Medulla oblongata (tissue), 1 donor: ENCODE measurements around the gene TRAF5.

Experiments
- DNase-seq: peaks from one replicate; pipeline ENCODE4 v3.0.0-alpha.2; 2015; ENCODE audit errors: extremely low spot score

The TRAF5 gene

DNA sequence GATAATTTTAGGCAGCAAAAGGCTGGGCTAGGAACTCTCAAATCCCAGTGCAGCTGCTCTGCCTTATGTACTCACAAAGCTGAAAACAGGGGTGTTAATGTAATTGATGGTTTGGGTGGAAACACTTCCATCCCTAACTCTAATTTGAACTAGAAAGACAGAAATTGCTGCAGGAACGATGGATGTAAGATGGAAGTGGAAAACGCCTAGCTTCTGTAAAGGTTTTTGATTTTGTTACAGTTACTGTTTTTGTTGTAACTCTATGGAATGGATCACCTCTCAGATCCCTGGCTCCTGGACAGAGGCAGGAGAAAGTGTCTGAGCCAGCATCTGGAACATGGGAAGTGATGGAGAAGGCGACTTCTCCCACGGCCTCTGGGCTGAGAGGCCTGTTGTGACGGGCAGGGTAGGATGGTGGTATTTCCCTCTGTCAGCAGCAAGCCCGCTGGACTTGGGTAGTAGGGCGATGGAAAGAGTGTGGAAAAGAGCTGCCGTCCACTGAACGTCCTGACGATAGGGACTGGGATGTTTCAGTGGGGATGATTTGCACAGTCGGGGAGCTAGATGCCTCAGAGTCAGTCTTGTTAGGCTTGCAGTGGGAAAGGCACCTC, 1.6 kb downstream of the TRAF5 start:
- DNase-seq: no peak

DNA sequence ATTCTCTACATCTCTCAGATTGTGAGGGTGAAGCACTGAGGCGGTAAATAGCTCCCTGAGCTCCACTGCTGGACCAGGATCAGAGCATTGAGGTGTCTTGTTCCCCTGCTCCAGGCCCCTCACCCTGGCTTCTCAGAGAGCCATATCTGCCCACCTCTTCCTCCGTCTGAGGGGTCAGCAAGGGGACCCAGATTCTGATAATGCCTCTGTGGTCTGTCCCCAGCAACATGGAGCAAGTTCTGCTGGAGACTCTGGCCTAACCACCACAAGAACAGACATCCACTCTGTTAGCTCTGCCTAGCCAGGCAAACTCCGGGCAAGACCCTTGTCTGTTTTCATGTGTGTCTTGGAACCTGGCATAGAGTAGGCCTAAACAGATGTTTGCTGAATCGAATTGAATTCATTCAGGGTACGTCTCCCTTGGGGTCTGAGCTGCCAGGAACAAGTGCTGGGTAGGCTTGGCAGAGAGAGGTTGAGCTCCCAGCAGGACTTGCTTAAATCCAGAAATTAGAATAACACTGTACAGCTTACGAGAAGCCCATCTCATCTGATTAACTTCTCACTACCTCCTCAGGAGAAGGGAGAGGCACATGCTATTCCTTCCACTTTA, 2.3 kb downstream of the TRAF5 start:
- DNase-seq: no peak

DNA sequence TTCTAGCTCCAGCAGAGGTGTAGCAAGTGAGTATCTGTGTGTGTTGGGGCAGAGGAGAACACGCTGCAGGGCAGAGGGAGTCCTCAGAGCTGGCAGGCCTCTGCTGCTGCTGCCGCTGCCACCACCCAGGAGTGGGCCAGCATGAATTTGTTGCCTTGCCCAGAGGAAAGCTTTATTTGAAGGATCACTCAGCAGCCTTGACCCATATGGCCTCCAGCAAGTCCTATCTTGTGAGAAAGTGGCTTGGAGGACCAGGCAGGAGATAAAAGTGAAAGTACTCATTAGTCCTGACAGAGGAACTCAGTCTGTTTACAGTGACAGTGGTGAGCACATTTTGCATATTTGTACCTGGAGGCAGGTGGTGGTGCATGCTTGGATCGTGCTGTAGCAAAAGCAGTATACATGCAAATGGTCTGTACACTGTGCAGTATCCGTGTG, 3.1 kb downstream of the TRAF5 start:
- no peak for DNase-seq

DNA sequence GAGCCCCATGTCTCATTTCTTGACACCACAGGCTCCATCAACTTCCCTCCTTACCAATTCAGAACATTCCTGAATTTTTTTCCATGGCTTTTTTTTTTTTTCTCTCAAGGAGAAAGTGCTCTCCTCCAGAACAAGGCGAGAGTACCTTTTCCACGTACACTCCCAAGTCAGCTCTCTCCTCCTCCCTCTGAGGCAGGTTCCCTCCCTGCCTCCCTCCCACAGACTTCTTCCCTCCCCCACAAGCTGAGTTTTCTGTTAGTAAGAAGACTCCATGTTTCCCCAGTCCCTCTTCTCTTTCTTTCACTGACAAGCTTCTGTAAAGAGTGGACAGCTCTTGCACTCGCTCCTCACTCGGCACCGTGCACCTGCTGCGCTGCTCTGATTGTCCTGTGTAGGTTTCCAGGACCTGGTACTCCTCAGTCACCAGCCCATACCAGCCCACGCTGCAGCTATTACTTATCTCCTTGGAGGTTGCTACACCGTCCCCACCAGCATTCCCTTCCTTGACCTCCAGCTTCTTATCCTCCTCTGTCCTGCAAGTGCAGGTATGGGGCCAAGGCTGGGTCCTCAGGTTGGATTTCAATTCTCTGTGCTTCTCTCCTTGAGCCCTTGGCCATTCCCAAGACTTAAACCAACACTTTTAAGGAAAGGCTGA, 3.8 kb downstream of the TRAF5 start:
- no peak for DNase-seq

DNA sequence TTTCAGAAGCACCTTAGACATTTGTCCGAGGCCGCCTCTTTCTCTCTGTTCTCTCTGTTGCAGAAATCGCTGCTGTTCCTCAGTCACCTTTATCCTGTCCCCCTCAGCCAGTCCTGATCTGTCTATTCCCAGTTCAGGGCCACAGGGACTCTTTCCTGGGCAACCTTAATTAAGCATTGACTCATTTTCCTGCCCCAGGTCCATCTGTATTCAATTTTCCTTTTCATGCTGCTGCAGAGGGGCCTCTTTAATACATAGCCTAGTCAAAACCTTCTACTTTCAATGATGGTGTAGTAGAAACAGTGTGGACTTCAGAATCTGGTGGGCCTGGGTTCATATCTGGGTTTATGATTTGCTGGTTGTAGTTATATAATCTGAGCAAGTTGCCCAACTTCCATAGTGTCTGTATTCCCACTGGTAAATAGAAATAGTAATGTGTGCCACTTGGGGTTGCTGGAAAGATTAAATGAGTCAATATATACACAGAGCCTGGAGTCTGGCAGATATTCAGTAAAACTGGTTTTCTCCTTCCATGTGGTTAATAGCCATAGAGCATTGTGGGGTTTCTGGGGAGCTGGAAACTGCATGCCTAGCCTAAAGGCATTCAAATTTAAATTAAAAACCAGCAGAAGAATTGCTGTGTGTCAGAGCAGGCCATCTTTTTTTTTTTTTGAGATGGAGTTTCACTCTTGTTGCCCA, 4.5 kb downstream of the TRAF5 start:
- DNase-seq: no peak

DNA sequence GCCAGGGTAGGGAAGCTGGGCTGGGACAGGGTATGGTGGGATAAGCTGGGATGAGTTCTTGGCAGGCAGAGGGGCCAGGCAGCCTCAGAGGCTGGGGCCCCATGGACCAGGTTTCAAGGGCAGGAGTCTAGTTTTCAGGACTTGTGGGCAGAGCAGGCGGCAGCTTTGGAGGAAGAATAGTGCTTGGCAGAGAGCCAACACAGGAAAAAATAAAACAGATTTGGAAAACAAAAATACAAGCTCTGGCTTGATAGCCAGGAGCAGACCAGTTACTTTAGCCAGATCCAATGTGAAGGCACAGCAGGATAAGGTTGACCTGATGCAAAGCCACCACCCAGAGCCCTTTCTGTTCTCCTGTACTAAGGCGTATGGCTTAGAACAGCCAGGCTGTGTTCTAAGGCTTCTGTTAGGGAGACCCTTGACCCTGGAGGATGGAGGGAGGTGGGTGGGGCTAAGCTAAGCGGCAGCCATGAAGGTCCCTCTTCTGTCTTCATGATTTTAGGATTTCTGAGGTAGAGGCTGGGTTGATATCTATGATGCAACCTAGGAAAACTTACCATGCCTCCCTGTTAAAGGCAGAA, 5.5 kb downstream of the TRAF5 start:
- DNase-seq: no peak

DNA sequence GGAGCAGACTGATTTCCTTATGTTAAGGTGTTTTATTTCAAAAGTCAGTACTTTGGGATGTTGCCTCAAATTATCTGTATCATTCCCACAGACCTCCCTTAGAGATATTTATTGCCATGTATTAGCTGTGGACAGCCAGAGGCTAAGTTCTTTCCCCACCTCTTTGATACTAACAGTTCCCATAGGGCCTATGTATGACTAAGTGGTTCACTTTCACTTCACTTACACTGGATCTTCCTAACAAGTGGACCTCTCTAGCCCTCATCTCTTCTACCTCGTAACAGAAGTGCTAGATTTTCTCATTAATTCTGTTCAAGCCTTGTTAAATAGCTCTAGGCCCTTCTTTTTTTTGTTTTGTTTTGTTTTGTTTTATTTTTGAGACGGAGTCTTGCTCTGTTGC, 6.2 kb downstream of the TRAF5 start:
- no peak for DNase-seq

DNA sequence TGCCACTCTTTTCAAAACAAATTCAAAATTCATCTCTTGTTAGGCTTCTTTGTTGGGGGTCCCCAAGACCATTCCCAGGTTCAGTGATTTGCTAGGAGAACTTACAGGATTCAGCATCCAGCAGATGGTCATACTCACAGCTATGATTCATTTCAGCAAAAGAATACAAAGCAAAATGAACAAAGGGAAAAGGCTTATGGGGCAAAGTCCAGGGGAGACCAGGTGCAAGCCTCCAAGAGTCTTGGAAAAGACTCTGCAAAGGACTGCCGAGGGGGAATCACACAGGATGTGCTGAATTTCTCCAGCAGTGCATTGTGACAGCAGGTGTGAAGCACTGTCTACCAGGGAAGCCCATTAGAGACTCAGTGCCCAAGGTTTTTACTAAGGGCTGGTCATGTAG, 7.3 kb downstream of the TRAF5 start:
- no peak for DNase-seq

DNA sequence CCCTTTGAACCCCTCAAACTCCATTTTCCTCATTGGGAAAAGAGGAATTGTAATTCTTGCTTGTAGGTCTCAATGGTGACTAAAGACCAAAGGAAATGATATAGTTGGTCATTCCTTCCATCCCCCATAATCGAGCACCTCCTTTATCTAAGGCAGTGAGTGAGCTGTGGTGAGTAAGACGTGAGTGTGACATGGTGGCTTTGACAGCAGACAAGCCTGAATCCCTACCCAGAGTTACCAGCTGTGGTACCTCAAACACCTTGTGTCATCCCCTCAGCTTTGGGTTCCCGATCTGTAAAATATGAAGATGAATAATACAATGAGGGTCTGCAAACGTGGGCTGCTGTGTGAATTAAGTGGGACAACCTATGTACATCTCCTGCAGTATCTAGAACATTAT, 8.4 kb downstream of the TRAF5 start:
- no peak for DNase-seq

DNA sequence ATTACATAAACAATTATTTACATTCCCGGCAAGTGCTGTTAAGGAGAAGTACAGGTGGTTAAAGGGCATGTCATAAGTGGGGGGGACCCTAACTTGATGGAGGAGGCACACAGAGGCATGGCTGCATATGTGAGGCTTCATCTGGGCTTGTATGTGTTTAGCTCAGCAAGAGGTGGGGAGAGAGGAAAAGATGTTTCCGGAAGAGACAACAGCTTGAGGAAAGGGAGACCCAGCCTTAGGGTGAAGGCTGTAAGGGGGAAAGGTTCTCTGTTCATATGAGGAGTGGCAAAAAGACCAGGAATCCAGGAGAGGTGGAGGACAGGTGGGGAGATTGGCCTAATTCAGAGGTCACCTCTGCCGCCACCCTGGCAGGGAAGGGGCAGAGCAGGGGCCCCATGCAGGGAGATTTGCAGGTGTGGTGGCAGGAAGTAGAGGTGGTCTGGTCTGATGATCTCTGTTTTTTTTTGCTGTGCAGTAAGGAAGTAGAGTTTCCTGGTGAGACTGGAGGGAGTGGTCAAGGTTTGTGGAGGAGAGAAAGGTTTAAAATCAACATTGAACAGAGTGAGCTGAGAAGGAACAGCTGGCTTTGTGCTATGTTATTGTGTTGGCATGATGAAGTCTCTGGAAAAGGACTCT, 9.0 kb downstream of the TRAF5 start:
- no peak for DNase-seq

DNA sequence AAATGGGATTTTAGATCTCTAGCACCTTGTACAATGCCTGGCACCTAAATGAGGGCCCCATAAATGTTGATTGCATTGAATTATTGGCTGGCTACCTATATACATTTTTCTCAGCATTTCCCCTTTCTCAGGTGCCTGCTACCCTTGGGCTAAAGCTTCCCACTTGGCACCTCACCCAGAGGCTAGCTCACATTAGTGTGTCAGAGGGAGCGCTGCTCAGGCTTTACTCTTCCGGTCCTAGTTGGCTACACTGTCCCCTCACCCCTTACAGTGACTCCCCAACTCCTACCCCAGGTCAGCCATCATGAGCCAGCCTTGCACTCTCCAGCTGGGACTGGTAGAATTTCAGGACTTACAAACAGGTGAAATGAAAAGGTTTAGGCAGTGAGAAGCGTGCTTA, 9.5 kb downstream of the TRAF5 start:
- DNase-seq: no peak

DNA sequence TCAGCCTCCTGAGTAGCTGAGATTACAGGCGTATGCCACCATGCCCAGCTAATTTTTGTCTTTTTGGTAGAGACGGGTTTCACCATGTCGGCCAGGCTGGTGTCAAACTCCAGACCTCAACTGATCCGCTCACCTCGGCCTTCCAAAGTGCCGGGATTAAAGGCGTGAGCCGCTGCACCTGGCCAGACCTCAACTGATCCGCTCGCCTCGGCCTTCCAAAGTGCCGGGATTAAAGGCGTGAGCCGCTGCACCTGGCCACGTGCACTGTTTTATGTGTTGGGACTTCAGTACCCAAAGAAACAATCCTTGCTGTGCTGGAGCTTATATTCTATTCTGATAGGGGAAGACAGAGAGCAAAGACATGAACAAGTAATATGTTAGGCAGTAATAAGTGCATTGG, 10.1 kb downstream of the TRAF5 start:
- no peak for DNase-seq

DNA sequence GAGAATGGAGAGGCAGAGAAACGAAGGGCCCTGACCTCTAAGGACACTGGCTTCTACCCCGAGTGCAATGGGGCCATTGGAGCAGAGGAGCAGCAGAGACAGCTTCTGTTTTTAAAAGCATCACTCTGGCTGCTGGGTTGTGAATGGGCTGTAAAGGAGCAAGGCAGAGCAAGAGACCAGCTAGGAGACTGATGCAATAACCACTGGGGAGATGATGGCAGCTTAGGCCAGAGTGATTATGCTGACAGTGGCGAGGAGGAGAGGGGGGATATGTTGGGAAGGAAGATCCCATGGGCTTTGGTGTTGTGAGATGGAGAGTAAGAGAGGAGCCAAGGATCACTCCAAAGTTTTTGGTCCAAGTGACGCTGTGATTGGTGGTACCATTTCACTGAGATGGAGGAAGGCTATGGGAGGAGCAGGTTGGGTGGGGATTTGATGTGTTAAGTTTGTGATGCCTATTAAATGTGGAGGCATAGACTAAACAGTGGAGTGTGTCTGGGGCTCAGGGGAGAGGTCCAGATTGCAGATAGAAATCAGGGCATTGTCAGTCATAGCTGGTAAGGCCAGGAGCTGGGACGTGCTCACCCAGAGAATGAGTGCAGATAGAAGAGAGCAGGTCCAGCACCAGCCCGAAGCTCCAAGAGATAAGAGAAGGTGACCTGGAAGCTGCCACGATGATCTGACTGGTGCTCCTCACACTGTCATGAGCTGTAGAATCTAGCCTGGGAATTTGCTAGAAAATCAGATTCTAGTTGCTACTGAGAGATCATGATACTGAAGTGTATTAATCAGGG, 11.0 kb downstream of the TRAF5 start:
- no peak for DNase-seq

DNA sequence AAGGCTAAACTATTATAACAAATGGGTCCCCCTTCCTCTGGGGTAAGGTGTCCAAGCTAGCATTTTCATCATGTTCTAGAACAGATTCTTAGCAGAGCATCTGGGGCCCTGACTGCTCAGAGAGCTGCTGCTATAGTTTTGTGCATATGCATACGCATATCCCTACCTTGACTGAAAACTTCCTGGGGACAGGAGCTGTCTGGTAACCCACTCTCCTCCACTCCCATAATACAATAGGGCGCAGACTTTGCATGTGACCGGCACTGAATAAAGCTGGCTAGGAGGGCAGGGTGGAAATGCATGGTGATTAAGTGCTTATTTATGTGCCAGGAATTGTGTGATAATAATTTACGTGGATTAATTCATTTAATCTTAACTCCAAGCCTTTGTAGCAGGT, 11.6 kb downstream of the TRAF5 start:
- no peak for DNase-seq

DNA sequence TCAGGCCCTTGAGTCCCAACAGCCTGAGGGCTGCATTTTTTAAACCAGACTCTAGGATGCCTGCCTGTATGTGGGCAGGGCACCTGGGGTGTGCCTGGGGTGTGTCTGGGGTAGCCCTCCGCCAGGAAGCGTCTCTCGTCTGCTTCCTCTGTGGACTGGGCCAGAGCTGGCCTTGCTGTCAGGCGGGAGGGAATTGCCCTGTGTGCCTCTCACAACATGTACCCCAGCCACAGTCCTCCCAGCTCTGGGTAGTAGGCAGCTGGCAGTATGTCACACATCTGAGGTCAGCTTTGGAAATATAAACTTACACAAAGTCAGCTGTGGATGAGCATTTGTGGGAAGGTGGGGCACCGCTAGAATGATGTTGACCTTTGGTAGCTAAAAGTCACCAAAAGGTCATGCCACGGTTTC, 13.0 kb downstream of the TRAF5 start:
- DNase-seq: no peak

DNA sequence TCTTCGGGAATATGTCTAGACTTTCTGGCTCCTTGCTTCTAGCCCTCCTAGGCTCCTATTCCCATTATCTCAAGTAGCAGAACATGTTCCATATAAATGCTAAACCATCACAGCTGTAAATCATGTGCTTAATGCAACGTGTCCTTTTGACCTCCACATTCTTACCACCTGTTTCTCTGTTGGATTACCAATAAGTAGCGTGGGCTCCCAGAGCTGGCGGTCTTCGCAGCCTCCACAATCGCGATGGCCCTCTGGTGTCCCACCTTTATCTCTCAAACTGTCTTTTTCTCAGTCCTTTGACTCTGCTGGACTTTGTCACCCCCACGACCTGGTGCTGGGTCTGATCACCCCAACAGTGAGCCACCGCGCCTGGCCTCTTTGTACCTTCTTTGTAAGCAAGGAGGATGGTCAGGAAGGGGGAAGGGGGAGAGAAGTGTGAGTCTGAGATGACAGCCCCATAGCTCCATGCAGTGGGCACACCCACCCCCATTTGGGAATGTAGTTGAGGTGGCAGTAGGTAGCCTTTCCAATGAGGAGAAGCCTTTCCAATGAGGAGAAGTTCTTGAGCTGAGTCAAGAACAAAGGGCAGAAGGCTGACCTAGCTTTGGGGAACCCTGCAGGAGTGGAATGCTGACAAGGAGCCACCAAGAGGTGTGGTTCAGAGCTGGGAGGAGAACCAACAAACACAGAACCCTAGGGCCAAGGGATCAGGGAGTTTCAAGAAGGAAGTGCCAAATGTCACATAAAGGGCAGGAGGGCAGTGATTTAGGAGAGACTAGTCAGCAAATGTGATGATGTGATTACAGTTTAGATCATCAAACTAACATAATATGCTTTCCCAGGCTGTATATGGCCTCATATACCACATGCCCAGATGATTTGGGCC, 14.2 kb downstream of the TRAF5 start:
- DNase-seq: no peak

DNA sequence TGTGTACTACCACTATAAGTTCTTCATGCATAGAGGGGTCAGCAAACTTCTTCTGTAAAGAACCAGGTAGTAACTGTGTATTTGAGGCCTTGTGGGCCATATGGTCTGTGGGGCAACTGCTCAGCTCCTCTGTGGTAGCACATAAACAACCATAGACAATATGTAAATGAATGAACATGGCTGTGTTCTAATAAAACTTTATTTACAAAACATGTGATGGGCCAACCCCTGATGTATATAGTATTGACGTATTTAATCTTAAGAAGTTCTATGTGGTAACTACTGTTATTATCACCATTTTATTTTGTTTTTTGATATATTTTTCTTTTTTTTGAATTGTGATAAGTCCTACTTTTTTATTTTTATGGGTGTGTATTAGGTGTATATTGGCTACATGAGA, 15.4 kb downstream of the TRAF5 start:
- DNase-seq: no peak

DNA sequence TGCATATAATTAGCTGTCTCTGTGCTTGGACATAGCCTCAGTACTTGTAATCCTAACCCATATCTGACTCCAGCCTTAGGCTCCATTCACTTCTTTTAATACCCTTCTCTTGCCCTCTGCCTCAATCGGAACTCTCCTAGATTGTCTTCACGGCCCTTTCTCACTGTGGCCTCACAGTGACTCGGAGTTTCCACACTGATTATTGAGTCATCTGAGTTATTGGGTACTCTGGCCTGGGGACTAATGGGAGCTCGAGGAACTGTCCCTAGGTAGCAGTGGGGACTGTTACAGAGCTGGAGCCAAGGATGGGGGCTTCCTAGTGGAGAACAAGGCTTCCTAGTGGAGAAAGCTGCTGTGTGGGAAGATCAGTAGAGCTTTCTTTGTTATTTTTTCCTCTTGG, 17.0 kb downstream of the TRAF5 start:
- DNase-seq: no peak

DNA sequence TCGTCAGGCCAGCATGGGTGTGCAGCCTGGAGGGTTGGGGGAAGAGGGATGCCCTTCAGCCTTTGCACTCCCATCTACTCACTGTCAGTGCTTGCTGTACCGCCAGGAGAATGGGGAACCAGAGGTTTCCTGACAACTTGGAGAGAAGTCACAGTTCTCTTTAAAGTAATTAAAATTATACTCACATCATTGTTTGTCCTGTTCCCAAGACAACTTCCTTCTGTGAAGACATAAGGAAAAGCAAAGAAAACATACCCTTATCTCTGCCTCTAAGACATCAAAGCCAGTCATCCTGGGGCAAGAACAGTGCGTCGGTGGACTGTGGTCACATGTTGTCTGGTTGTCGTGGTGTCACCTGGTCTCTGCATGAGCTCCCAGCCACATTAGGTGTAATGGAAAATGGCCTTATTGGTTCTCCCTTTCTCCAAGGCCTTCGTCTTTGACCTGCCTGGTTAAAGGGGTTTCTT, 17.6 kb downstream of the TRAF5 start:
- no peak for DNase-seq

DNA sequence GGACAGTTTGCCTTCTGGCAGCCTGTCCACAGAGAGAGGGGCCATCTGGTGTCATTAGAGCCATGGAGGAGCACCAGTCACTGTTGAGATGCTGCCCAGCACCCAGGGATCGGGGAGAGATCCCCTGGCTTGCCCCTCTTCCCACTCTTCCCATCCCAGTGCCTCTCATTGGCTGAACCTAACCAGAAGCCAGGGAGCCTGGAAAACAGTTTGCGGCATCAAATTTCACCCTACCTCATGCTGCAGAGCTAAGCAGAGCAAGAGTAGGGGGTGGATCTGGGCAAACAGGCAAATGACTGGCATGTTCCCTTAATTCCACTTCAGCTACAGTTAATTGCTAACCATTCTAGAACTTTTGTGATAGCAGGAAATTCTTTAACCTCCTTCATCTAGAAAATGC, 19.1 kb downstream of the TRAF5 start:
- DNase-seq: no peak
